Lower leg skin (tissue), 4 donors: ENCODE data around the gene MYH15. TPM values are rescaled to one million over a fixed set of nuclear protein-coding genes. Genes with fewer than 3 reads are reported as not detected.

Experiments
- DNase-seq, 2 donors: peaks; one replicate each; pipeline ENCODE4 v3.0.0-alpha.2; 2019; ENCODE audit warnings: low spot score in 2 of 2
- H3K4me3 ChIP-seq: fragments of 200-600 bp; sonication (generic); 2 replicates; pipeline ENCODE4 v1.5.1; 2017; ENCODE audit warnings: mild to moderate bottlenecking, low read depth; ENCODE audit not compliant: poor library complexity, severe bottlenecking
- CTCF ChIP-seq, 3 donors: fragments of 450-650 bp; IDR thresholded peaks; one replicate each; pipeline ENCODE4 v1.5.1; 2016; ENCODE audit warnings: antibody characterized with exemption in 3 of 3, mild to moderate bottlenecking in 3 of 3, moderate library complexity in 2 of 3
- POLR2A ChIP-seq, 2 donors: fragments of 450-650 bp; IDR thresholded peaks; one replicate each; pipeline ENCODE4 v1.6.1; 2016 to 2017; ENCODE audit warnings: antibody characterized with exemption in 2 of 2, mild to moderate bottlenecking in 1 of 2, moderate library complexity in 1 of 2
- WGBS, 2 donors: methylation state at CpG; one replicate each; pipeline ENCODE4 v1.1.5; 2018; 5-methylcytosine and 5-hydroxymethylcytosine counted together
- intact Hi-C: fragments of 100-400 bp; cut with DNase I; formaldehyde crosslinking; loops from one replicate; pipeline ENCODE4 v1.15.0; 2023; ENCODE audit warnings: low total_unique reads
- total RNA-seq, 4 donors: library from RNA; depleted of rRNA; stranded (reverse); fragments of >200 nt; gene quantifications; one replicate each; pipeline ENCODE4 v1.1.0, GENCODE V29; 2016

Gene MYH15
- total RNA-seq, 4 donors from 2014 or later = 0.04 to 0.88 (median 0.27) TPM

GRCh38 chr3:108430540-108430939 lies 79.9 kb downstream of the MYH15 start:
- WGBS, 2 donors = 86 to 93% methylated on average over 1 of the region's 1 CpG
- no peak for DNase-seq
- H3K4me3 ChIP-seq = no peak overlapping the region
- TF ChIP-seq POLR2A (IDR thresholded peaks at IDR 0.05) = no peak
- no peak for TF ChIP-seq CTCF (IDR thresholded peaks at IDR 0.05)
- intact Hi-C loops = no loop called here

- TF ChIP-seq POLR2A (IDR thresholded peaks at IDR 0.05) (no peak), CTCF (IDR thresholded peaks at IDR 0.05) (no peak)
- intact Hi-C loops = no loop called here
- DNase-seq = no peak
These were observed 81.8 kb downstream of the MYH15 start for GRCh38 chr3:108428586-108428985.

GRCh38 chr3:108420926-108421325 lies 89.5 kb downstream of the MYH15 start:
- intact Hi-C loops = no loop called here
- TF ChIP-seq POLR2A (IDR thresholded peaks at IDR 0.05) (no peak), CTCF (IDR thresholded peaks at IDR 0.05) (no peak)
- WGBS, 2 donors = 75 to 82% methylated on average over 2 of the region's 2 CpGs
- H3K4me3 ChIP-seq = no peak overlapping the region
- DNase-seq = no peak

More at GRCh38 chr3:108428586-108428985, 81.8 kb downstream of the MYH15 start:
- no peak overlapping the region for H3K4me3 ChIP-seq
- WGBS, 2 donors = 42 to 67% methylated on average over 3 of the region's 3 CpGs

- intact Hi-C loops = no loop called here
- H3K4me3 ChIP-seq = no peak overlapping the region
- 91 to 92% methylated on average over 4 of the region's 4 CpGs for WGBS, 2 donors
- TF ChIP-seq POLR2A (IDR thresholded peaks at IDR 0.05) (no peak), CTCF (IDR thresholded peaks at IDR 0.05) (no peak)
- no peak for DNase-seq
These were observed 94.1 kb downstream of the MYH15 start for GRCh38 chr3:108416111-108416869.

GRCh38 chr3:108415661-108416060 lies 94.7 kb downstream of the MYH15 start:
- DNase-seq = no peak
- intact Hi-C loops = no loop called here
- WGBS, 2 donors = 64 to 69% methylated on average over 3 of the region's 3 CpGs
- no peak for TF ChIP-seq CTCF (IDR thresholded peaks at IDR 0.05)
- no peak for TF ChIP-seq POLR2A (IDR thresholded peaks at IDR 0.05)
- H3K4me3 ChIP-seq = no peak overlapping the region

GRCh38 chr3:108414007-108414406 lies 96.4 kb downstream of the MYH15 start:
- 90 to 97% methylated on average over 5 of the region's 5 CpGs for WGBS, 2 donors
- intact Hi-C loops = no loop called here
- TF ChIP-seq CTCF (IDR thresholded peaks at IDR 0.05) (no peak), POLR2A (IDR thresholded peaks at IDR 0.05) (no peak)
- no peak overlapping the region for H3K4me3 ChIP-seq
- no peak for DNase-seq
